EH (cell line): Measurements from ENCODE around the gene RPL28.

ENCODE experiments used
- DNase-seq: peaks from one replicate; pipeline ENCODE4 v3.0.0-alpha.2; 2015; ENCODE audit warnings: low read depth

Gene RPL28

DNA sequence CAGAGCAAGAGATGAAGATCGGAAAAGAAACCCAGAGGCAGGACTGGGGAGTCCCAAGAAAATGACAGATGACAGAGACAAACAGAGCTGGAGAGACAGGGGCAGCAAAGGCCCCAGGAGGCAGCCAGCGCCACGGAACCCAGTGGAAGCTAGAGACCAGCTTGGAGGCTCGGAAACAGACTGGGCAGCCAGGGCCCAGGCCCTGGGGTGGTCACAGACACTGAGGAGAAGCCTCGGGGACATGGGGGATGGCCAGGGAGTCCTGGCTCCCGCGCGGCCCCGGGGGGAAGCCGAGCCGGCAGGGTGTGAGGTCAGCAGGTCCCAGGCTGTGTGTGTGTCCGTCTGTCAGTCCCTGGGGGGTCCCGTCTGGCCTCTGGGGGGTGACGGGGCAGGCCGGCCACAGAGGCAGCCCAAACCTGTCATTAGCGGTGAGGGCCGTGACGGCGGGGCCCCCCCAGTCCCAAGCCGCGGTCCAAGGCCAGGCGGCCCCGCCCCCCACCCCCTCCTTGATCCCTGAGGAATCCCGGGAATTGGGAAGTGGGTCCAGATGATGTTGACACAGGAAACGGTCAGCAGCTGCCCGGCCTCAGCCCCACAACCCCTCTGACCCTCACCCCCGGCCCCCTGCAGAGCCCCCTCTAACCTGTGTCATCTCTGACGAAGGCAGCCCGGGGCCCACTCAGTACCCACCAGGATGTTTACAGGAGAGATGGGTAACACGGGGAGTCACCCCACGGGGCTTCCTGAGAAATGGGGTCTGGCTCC is 11.6 kb upstream of the RPL28 start:
- DNase-seq = peak; percentile 81

DNA sequence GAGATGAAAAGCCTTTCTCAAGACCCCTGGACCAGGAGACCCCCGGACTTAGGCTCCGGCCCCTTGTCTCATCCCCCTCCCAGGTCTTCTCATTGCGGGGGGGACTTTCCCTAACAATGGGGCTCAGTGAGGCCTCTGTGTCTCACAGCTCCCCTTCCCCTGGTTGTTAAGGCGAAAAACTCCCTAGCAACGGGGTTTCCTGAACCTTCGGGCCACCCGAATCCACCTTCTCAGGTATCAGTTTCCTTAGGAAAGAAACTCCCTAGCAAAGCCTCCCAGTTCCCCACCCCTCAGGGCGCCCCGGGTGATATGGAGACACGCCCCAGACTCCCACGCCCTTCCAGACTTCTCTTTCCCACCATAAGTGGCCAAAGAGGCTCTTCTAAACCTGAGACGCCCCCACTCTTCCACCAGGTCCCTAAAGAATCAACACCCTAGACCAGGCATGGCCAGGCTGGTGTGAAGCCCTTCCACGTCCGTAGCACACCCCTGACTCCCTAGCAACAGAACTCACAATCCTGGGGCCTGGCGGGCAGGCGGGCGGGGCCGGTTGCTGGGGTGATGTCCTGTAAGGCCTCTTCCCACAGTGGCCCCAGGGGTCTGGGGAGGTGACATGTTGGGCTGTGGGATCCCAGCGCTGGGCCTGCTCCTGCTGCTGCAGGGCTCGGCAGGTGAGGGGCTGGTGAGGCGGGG is 9.3 kb upstream of the RPL28 start, which contains the start of gene TMEM190:
Gene TMEM190, plus strand, starts transcription at position 586 of the 693 bp plus-strand sequence. Its CDS starts 28 bp downstream, at position 614.
- no peak for DNase-seq

DNA sequence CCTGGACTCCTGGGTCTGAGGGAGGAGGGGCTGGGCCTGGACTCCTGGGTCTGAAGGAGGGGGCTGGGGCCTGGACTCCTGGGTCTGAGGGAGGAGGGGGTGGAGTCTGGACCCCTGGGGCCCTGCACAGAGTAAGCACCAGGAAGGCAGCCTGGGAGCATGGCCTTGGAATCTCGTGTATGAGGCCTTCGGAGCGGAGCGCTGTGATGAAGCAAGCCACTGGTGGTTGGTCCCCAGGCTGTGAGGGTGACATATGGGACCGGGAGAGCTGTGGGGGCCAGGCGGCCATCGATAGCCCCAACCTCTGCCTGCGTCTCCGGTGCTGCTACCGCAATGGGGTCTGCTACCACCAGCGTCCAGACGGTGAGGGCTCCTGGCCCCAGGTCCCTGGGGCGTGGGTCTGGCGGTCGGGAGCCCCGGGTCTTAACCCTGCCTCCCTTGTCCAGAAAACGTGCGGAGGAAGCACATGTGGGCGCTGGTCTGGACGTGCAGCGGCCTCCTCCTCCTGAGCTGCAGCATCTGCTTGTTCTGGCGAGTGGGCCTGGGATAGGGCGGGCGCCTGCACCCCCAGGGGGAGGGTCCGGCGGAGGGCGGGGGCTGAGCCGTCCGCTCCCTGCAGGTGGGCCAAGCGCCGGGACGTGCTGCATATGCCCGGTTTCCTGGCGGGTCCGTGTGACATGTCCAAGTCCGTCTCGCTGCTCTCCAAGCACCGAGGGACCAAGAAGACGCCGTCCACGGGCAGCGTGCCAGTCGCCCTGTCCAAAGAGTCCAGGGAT is 8.2 kb upstream of the RPL28 start:
- no peak for DNase-seq

DNA sequence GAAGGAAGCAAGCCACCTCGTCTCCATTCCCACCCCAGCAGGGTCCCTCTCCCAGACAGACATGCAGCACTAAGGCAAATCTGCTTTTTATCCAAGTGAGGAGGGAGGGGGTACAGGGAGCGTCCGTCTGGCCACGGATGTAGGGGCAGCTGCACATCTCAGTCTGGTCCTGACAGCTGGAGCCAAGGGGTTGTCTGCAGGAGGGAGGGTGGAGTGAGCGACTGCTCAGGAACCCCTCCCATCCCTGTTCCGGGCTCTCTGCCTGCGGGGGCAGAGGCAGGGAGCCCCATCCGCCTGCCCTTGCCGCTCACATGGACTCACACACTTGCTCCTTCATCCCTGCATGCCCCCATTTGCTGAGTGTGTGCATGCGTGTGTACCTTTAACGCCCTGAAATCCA is 6.6 kb upstream of the RPL28 start:
- DNase-seq = no peak

DNA sequence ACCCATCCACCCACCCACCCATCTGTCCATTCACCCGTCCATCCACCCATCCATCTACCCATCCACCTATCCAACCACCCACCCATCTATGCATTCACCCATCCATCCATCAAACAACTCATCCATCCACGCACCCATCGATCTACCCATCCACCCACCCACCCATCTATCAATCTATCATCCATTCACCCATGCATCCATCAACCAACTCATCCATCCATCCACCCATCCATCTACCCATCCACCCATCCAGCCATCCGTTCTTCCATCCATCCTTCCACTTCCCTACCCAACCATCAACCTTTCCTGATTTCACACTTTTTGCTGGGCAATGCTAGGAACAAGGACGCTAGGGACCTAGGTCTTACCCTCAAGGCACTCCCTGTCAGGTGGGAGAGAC is 3.7 kb upstream of the RPL28 start:
- no peak for DNase-seq

DNA sequence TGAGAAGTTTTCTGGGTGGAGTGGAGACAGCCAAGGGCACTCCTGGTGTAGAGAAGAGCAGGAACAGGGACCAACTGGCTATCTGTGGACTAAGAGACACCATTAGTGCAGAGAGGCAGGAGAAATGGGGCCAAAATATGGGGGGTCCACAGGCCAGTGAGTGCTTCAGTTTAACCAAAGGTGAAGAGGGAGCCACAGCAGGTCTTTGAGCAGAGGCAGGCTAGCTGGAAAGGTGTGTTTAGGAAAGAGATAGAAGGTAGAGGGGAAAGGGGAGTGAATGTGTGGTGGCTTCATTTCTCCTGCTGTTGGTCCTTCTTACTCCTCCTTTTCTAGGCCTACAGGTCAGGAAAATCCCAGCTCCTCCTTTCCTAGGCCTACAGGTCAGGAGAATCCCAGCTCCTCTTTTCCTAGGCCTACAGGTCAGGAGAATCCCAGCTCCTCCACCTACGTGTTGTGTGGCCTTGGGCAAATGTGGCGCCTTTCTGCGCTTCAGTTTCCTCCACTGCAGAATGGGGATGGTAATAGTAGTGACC is 3.1 kb upstream of the RPL28 start:
- no peak for DNase-seq

DNA sequence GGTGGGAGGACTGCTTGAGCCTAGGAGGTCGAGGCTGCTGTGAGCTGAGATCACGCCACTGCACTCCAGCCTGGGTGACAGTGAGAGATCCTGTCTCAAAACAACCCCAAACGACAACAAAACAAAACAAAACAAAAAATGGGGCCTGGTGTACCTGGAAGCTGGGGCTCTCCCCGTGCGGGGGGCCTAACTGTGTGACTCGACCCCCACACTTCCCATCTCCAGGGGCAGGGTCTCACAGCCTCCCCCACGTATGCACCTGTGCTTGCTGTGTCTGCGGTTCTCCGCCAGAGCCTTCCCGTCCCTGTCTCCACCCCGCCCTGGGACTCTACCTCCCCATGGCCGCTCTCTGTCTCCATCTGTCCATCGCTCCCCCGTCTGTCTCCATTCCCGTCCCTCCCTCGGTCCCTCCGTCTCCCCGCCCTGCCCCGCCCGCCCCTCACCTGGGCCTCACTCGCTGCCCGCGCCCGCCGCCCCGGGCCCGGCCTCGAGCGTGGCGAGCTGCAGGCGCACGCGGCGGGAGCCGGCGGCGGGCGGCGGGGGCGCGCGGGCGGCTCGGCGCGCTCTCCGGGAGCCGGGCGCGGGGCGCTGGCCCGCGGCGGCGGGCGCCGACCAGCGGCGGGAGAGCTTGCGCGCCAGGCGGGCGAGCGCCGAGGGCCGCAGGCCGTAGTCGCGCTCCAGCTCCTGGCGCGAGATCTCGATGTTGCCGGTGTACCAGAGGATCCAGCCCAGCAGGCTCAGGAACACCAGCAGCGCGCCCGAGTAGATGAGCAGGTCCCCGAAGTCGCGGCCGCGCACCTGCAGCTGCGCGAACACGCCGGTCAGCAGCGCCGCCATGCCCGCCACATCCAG is 2.2 kb upstream of the RPL28 start:
- DNase-seq = peak; percentile 74

DNA sequence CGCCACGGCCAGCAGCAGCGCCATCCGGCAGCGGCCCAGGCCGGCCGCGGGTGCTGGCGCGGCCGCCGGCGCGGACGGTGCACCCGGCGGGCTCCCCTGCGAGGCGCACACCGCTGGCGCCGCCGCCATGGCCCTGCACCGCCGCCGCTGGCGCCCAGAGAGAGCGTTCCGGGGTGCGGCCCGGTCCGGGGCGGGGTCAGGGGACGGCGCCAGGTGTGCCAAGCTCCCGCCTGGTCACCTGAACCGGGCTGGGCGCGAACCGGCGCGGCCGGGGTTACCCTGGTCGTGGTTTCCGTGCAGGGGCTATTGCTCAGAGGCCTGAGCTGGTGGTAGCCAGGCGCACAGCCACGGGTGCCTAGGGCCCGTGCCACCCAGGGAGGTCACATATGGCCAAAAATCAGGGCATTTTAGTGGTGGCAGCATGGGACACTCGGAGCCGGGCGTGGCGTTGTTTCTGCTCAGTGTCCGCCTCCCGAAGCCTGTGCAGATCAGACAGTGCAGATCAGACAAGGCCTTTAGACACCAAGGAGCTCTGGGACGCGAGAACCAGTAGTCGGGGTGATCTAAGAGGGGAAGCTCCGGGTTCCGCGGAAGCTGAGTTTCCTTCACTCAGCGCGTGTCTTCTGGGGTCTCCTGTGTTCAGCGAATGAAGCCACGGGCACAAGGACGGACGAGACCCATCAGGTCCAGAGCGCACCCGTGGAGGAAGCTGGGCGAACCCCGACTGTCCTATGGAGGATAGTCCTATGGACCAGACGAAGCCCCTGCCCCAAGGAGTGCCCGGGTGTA is 1.4 kb upstream of the RPL28 start, which contains the start of gene TMEM238:
Gene TMEM238, minus strand, starts transcription at position 162 of the 789 bp plus-strand sequence. Its CDS starts 33 bp downstream, at position 129.
- DNase-seq = no peak

DNA sequence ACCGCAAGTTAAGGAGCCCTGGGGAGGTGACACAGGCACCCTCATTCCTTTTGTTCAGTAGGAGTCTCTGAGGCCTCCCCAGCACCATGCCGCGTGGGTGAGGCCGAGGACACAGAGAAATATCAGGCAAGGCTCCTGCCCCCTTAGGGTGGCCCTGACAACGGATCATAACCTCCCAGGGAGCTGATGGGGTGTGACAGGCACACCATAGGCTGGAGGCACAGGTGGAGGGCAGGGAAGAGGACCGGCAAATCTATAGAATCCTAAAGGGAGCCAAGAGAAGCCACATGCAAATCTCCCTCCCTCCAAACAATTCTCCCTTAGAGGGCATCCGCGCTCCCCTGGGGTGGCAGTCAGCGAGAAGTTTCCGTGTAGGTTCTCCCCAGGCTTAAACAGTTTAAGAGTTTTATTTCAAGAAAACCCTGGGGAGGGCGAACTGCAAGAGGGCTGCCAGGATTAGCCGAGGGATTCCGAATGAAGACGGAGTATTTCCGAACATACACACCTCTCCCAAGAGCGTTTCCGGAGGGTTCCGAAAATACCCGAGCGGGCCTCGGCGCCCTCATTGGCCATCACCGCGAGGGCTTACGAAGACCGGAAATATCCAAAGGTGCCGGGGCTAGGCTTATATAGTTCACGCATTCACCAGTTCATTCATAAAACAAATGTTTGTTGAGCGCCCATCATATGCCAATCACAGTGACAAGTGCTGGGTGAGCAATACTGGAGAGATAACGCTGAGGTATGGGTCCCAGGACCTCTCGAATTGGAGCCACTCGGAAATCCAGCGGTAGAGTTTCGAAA is 610 bp upstream of the RPL28 start:
- DNase-seq = peak; percentile 96

DNA sequence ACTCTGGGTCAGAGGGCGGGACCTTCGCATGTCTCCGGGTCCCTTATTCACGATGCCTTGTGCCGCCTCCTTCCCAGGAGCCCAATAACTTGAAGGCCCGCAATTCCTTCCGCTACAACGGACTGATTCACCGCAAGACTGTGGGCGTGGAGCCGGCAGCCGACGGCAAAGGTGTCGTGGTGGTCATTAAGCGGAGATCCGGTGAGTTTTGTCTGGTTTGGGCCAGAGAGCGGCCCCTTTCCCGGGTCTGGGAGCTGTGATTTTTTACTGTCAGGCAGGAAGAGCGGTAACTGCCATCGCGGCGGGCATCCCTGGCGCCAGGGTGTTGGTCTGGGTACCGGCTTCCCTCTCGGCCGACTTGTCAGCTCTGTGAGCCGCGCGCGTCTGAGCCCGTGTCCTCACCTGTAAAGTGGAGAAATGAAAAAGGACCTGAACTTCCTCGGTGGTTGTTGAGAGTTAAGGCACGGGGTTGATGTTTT is 800 bp downstream of the RPL28 start:
- no peak for DNase-seq

DNA sequence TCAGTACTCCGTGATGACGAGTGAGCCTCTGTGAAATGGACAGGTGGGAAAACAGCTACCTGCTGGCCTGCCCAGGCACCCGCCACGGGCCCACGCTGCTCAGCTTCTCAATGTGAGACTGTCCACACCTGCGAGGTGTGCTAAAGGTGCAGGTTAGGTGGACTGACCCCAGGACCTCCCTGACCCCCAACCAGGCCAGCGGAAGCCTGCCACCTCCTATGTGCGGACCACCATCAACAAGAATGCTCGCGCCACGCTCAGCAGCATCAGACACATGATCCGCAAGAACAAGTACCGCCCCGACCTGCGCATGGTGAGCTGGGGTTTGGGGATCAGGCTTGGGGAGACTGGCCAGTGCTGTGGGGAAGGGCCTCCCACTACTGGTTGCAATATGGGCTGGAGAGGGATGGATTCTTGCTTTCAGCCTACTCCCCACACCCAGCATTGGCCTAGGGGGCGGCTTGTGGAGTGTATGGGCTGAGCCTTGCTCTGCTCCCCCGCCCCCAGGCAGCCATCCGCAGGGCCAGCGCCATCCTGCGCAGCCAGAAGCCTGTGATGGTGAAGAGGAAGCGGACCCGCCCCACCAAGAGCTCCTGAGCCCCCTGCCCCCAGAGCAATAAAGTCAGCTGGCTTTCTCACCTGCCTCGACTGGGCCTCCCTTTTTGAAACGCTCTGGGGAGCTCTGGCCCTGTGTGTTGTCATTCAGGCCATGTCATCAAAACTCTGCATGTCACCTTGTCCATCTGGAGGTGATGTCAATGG is 2.2 kb downstream of the RPL28 start:
- no peak for DNase-seq

DNA sequence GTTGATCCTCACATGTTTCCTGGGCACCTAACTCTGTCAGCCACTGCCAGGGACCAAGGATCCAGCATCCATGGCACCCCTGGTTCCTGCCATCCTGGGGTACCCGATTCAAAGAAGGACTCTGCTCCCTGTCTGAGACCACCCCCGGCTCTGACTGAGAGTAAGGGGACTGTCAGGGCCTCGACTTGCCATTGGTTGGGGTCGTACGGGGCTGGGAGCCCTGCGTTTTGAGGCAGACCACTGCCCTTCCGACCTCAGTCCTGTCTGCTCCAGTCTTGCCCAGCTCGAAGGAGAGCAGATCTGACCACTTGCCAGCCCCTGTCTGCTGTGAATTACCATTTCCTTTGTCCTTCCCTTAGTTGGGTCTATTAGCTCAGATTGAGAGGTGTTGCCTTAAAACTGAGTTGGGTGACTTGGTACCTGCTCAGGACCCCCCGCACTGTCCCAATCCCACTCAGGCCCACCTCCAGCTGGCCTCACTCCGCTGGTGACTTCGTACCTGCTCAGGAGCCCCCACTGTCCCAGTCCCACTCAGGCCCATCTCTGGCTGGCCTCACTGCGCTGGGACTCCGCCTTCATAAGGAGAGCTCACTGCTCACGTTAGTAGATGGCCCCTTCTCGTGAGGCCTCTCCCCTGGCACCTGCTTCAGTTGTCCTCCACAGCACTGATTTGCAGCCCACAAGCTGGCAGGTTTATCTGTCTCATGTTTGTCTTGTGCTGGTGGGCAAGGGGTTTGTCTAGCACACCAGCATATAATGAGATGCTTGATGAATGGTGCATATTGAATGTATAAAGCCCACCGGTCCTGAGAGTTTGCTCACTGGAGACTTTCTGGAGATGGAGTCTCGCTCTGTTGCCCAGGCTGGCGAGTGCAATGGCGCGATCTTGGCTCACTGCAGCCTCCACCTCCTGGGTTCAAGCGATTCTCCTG is 3.9 kb downstream of the RPL28 start:
- DNase-seq = no peak

DNA sequence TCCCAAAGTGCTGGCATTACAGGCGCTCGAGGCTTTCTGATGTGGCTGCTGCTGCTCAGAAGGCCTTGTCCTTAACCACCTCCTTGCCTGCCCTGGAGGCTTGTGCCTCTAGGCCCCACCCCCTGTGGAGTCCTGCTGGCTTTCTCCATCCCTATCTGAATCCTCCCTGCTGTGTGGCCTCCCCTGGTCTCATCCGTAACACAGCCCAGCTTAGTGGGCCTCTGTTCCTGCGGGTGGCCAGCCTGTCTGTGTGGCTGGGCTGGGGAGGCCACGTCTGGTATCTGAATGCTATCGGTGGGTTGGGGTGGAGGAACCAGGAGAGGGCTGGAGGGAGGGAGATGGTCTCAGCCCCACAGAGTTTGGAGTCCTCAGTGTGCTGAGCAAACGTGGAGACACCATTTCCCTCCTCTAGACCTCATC is 4.7 kb downstream of the RPL28 start:
- peak; percentile 39 for DNase-seq

DNA sequence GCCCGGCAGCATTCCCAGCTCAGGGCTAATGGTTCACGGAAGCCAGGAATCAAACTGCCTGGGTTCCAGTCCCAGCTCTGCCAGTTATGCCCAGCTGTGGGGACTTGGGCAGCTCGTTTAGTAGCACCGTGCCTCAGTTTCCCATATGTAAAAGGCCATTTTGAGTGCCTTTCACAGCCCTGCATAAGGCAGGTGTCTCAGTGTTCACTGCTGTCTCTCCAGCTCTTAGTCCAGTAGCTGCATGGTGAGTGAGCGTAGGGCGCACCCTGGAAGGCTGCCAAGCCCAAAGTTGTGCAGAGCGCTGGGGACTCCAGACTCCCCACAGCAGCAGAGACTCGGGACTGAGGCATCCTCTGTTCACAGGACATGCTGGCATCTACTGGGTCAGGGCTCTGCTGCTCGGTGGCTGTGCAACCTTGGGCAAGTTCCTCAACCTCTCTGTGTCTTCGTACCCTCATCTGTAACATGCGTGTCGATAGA is 5.5 kb downstream of the RPL28 start:
- DNase-seq = no peak

DNA sequence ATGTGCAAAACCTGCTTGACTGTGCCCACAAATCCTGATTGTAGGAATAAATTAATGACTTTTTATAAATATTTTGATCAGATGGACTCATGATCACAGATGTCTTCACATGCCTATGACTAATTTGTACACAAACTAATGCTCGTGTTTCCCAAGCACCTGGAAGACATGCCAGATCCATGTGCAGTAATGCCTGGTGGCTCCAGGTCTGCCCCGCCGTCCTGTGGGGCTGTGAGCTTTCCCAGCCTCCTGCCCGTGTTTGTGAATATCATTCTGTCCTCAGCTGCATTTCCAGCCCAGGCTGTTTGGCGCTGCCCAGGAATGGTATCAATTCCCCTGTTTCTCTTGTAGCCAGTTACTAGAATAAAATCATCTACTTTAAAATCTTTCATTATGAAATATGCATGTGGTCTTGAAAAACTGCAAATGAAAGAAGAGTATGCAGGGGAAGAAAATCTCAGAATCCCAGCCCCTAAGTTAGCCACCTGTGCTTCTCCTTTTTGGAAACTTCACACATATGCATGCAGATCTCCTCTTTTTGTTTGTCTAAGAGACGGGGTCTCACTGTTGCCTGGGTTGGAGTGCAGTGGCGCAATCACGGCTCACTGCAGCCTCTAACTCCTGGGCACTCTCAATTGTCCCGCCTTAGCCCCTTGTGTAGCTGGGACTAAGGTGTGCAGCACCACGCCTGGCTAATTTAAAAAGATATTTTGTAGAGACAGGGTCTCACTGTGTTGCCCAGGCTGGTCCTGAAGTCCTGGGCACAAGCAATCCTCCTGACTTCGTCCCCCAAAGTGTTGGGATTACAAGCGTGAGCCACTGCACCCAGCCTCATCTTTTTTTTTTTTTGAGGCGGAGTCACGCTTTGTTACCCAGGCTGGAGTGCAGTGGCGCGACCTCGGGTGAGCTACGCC is 6.2 kb downstream of the RPL28 start:
- DNase-seq = peak; percentile 31
